ENCODE results near the gene GABARAPL1.

Gene GABARAPL1

GRCh38 chr12:10234562-10234961 is 21.9 kb downstream of the GABARAPL1 start:
- DNase-seq (ENCODE audit: low read depth, low spot score): no peak

GRCh38 chr12:10235761-10236631 is 23.3 kb downstream of the GABARAPL1 start:
- no peak for DNase-seq (ENCODE audit: low read depth, low spot score)

GRCh38 chr12:10236720-10237119 is 24.0 kb downstream of the GABARAPL1 start:
- DNase-seq (ENCODE audit: low read depth, low spot score): no peak

GRCh38 chr12:10238526-10238925 is 25.8 kb downstream of the GABARAPL1 start:
- DNase-seq (ENCODE audit: low read depth, low spot score): no peak

GRCh38 chr12:10241290-10241689 is 28.6 kb downstream of the GABARAPL1 start:
- DNase-seq (ENCODE audit: low read depth, low spot score): no peak

- DNase-seq (ENCODE audit: low read depth, low spot score): no peak
Observed at GRCh38 chr12:10241727-10242126, 29.1 kb downstream of the GABARAPL1 start.

- no peak for DNase-seq (ENCODE audit: low read depth, low spot score)
Observed at GRCh38 chr12:10242539-10242938, 29.9 kb downstream of the GABARAPL1 start.

GRCh38 chr12:10243818-10244520 is 31.3 kb downstream of the GABARAPL1 start:
- no peak for DNase-seq (ENCODE audit: low read depth, low spot score)

GRCh38 chr12:10247436-10248058 is 34.9 kb downstream of the GABARAPL1 start:
- no peak for DNase-seq (ENCODE audit: low read depth, low spot score)

- DNase-seq (ENCODE audit: low read depth, low spot score): no peak
Observed at GRCh38 chr12:10249690-10250455, 37.2 kb downstream of the GABARAPL1 start.

GRCh38 chr12:10251669-10252068 is 39.0 kb downstream of the GABARAPL1 start:
- no peak for DNase-seq (ENCODE audit: low read depth, low spot score)

GRCh38 chr12:10252201-10252600 is 39.5 kb downstream of the GABARAPL1 start:
- DNase-seq (ENCODE audit: low read depth, low spot score): no peak

GRCh38 chr12:10256064-10256463 is 43.4 kb downstream of the GABARAPL1 start:
- no peak for DNase-seq (ENCODE audit: low read depth, low spot score)

- no peak for DNase-seq (ENCODE audit: low read depth, low spot score)
Observed at GRCh38 chr12:10260927-10261326, 48.2 kb downstream of the GABARAPL1 start.

GRCh38 chr12:10268037-10268436 is 55.4 kb downstream of the GABARAPL1 start:
- no peak for DNase-seq (ENCODE audit: low read depth, low spot score)

- no peak for DNase-seq (ENCODE audit: low read depth, low spot score)
Observed at GRCh38 chr12:10272467-10272866, 59.8 kb downstream of the GABARAPL1 start.
